Measurements from ENCODE around the gene C9orf152. TPM values are rescaled to one million over a fixed set of nuclear protein-coding genes. Genes with fewer than 3 reads are reported as not detected.
A peak's percentile ranks its signal among the peaks of the same experiment; 100 is the strongest.

C9orf152 gene
- total RNA-seq, 1 experiment from 2014 or later = not detected

GRCh38 chr9:110255463-110256379 lies 47.8 kb upstream of the C9orf152 start (continued):
- TF ChIP-seq GRHL2 (CRISPR knock-in tag; IDR thresholded peaks at IDR 0.05; ENCODE audit: insufficient replicate concordance, severe bottlenecking) (no peak), CREM (CRISPR knock-in tag; IDR thresholded peaks at IDR 0.05) (0 out of 2 replicates have a peak, but pooled peaks have one; percentile 37), ESRRA (CRISPR knock-in tag; IDR thresholded peaks at IDR 0.05; ENCODE audit: borderline replicate concordance) (no peak), ELF4 (CRISPR knock-in tag; IDR thresholded peaks at IDR 0.05; ENCODE audit: low read depth) (0 out of 2 replicates have a peak, but pooled peaks have one; percentile 42), ZMAT4 (CRISPR knock-in tag; IDR thresholded peaks at IDR 0.05) (no peak), CTCF (IDR thresholded peaks at IDR 0.05) (no peak), ATF1 (CRISPR knock-in tag; IDR thresholded peaks at IDR 0.05) (0 out of 2 replicates have a peak, but pooled peaks have one; percentile 45), NFE2L1 (CRISPR knock-in tag; IDR thresholded peaks at IDR 0.05) (no peak), SMAD4 (CRISPR knock-in tag; IDR thresholded peaks at IDR 0.05) (no peak), NR3C1 (CRISPR knock-in tag; conservative IDR thresholded peaks at IDR 0.05; ENCODE audit: low read depth) (no peak), ETV6 (CRISPR knock-in tag; IDR thresholded peaks at IDR 0.05) (peak; percentile 92; the same call in 1 of the 2 replicates), HMGA2 (CRISPR knock-in tag; IDR thresholded peaks at IDR 0.05) (no peak), TCF7 (CRISPR knock-in tag; IDR thresholded peaks at IDR 0.05; ENCODE audit: low read depth) (0 out of 2 replicates have a peak, but pooled peaks have one; percentile 13), GTF2I (CRISPR knock-in tag; conservative IDR thresholded peaks at IDR 0.05) (no peak), NFATC4 (CRISPR knock-in tag; IDR thresholded peaks at IDR 0.05) (no peak), ZNF423 (CRISPR knock-in tag; IDR thresholded peaks at IDR 0.05) (peak; percentile 80), TEAD4 (CRISPR knock-in tag; IDR thresholded peaks at IDR 0.05) (no peak), PRRX2 (CRISPR knock-in tag; IDR thresholded peaks at IDR 0.05) (no peak), NFYB (CRISPR knock-in tag; conservative IDR thresholded peaks at IDR 0.05; ENCODE audit: low read depth) (no peak), STAT6 (CRISPR knock-in tag; conservative IDR thresholded peaks at IDR 0.05; ENCODE audit: low read depth) (no peak), USF1 (CRISPR knock-in tag; IDR thresholded peaks at IDR 0.05) (peak; percentile 53; the same call in 1 of the 2 replicates), RORB (CRISPR knock-in tag; IDR thresholded peaks at IDR 0.05) (no peak), ZBTB21 (CRISPR knock-in tag; IDR thresholded peaks at IDR 0.05; ENCODE audit: borderline replicate concordance) (no peak), NR1H2 (CRISPR knock-in tag; IDR thresholded peaks at IDR 0.05) (no peak)
- TF ChIP-seq, protein P1, sequence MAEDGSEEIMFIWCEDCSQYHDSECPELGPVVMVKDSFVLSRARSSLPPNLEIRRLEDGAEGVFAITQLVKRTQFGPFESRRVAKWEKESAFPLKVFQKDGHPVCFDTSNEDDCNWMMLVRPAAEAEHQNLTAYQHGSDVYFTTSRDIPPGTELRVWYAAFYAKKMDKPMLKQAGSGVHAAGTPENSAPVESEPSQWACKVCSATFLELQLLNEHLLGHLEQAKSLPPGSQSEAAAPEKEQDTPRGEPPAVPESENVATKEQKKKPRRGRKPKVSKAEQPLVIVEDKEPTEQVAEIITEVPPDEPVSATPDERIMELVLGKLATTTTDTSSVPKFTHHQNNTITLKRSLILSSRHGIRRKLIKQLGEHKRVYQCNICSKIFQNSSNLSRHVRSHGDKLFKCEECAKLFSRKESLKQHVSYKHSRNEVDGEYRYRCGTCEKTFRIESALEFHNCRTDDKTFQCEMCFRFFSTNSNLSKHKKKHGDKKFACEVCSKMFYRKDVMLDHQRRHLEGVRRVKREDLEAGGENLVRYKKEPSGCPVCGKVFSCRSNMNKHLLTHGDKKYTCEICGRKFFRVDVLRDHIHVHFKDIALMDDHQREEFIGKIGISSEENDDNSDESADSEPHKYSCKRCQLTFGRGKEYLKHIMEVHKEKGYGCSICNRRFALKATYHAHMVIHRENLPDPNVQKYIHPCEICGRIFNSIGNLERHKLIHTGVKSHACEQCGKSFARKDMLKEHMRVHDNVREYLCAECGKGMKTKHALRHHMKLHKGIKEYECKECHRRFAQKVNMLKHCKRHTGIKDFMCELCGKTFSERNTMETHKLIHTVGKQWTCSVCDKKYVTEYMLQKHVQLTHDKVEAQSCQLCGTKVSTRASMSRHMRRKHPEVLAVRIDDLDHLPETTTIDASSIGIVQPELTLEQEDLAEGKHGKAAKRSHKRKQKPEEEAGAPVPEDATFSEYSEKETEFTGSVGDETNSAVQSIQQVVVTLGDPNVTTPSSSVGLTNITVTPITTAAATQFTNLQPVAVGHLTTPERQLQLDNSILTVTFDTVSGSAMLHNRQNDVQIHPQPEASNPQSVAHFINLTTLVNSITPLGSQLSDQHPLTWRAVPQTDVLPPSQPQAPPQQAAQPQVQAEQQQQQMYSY (CRISPR knock-in tag; IDR thresholded peaks at IDR 0.05) = no peak
- TF ChIP-seq, protein P2, sequence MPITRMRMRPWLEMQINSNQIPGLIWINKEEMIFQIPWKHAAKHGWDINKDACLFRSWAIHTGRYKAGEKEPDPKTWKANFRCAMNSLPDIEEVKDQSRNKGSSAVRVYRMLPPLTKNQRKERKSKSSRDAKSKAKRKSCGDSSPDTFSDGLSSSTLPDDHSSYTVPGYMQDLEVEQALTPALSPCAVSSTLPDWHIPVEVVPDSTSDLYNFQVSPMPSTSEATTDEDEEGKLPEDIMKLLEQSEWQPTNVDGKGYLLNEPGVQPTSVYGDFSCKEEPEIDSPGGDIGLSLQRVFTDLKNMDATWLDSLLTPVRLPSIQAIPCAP (CRISPR knock-in tag; IDR thresholded peaks at IDR 0.05) = no peak
- TF ChIP-seq, protein P3, sequence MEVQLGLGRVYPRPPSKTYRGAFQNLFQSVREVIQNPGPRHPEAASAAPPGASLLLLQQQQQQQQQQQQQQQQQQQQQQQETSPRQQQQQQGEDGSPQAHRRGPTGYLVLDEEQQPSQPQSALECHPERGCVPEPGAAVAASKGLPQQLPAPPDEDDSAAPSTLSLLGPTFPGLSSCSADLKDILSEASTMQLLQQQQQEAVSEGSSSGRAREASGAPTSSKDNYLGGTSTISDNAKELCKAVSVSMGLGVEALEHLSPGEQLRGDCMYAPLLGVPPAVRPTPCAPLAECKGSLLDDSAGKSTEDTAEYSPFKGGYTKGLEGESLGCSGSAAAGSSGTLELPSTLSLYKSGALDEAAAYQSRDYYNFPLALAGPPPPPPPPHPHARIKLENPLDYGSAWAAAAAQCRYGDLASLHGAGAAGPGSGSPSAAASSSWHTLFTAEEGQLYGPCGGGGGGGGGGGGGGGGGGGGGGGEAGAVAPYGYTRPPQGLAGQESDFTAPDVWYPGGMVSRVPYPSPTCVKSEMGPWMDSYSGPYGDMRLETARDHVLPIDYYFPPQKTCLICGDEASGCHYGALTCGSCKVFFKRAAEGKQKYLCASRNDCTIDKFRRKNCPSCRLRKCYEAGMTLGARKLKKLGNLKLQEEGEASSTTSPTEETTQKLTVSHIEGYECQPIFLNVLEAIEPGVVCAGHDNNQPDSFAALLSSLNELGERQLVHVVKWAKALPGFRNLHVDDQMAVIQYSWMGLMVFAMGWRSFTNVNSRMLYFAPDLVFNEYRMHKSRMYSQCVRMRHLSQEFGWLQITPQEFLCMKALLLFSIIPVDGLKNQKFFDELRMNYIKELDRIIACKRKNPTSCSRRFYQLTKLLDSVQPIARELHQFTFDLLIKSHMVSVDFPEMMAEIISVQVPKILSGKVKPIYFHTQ (CRISPR knock-in tag; IDR thresholded peaks at IDR 0.05) = no peak
